IMR-90 (cell line): ENCODE data around the gene RAB40C.

Source experiments
- POLR2A ChIP-seq: IDR thresholded peaks from 2 replicates; pipeline ENCODE4 v1.6.1; 2012; ENCODE audit warnings: mild to moderate bottlenecking, low read depth, low read length
- SMC3 ChIP-seq: fragments of 150-350 bp; IDR thresholded peaks from 2 replicates; pipeline ENCODE4 v1.6.1; 2016; ENCODE audit warnings: low read depth, mild to moderate bottlenecking, antibody characterized with exemption, low read length, moderate library complexity
- TF ChIP-seq, protein P1 (sequence below): conservative IDR thresholded peaks from 2 replicates; pipeline ENCODE4 v1.5.1; 2012; ENCODE audit warnings: mild to moderate bottlenecking, low read depth, low read length, improper control_type of control experiment

DNA sequence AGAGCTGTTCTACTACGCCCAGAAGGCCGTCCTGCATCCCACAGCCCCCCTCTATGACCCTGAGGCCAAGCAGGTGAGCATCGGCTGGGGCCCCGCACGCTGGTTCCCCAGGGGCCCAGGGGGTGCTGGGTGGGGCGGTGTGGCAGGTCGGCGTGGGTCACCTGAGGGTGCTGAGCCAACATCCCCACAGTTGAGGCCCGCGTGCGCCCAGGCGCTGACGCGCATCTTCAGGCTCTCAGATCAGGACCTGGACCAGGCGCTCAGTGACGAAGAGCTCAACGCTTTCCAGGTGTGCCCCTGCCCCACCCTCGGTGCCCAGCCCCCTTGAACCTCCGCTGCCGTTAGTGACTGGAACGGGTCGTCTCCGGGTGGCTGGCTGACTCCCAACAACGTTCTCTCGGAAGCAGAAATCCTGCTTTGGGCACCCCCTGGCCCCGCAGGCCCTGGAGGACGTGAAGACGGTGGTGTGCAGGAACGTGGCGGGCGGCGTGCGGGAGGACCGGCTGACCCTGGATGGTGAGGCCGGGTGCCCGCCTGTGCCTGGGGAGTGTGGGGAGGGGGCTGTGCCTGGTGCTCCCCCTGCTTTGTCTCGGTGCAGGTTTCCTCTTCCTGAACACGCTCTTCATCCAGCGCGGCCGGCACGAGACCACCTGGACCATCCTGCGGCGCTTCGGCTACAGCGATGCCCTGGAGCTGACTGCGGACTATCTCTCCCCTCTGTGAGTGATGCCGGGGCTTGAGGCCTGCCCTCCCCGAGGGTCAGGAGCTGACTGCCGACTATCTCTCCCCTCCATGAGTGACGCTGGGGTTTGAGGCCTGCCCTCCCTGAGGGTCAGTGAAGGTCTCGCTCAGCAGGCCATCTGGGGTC lies 80.9 kb downstream of the RAB40C start:
- no peak for TF ChIP-seq SMC3
- no peak for TF ChIP-seq POLR2A
- TF ChIP-seq, protein P1, sequence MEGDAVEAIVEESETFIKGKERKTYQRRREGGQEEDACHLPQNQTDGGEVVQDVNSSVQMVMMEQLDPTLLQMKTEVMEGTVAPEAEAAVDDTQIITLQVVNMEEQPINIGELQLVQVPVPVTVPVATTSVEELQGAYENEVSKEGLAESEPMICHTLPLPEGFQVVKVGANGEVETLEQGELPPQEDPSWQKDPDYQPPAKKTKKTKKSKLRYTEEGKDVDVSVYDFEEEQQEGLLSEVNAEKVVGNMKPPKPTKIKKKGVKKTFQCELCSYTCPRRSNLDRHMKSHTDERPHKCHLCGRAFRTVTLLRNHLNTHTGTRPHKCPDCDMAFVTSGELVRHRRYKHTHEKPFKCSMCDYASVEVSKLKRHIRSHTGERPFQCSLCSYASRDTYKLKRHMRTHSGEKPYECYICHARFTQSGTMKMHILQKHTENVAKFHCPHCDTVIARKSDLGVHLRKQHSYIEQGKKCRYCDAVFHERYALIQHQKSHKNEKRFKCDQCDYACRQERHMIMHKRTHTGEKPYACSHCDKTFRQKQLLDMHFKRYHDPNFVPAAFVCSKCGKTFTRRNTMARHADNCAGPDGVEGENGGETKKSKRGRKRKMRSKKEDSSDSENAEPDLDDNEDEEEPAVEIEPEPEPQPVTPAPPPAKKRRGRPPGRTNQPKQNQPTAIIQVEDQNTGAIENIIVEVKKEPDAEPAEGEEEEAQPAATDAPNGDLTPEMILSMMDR, result no peak
